Right forelimb (tissue), 1 donor: ENCODE data around the gene COL23A1.

Source experiments
- DNase-seq: peaks from one replicate; pipeline ENCODE4 v3.0.0-alpha.2; 2018

COL23A1 gene

DNA sequence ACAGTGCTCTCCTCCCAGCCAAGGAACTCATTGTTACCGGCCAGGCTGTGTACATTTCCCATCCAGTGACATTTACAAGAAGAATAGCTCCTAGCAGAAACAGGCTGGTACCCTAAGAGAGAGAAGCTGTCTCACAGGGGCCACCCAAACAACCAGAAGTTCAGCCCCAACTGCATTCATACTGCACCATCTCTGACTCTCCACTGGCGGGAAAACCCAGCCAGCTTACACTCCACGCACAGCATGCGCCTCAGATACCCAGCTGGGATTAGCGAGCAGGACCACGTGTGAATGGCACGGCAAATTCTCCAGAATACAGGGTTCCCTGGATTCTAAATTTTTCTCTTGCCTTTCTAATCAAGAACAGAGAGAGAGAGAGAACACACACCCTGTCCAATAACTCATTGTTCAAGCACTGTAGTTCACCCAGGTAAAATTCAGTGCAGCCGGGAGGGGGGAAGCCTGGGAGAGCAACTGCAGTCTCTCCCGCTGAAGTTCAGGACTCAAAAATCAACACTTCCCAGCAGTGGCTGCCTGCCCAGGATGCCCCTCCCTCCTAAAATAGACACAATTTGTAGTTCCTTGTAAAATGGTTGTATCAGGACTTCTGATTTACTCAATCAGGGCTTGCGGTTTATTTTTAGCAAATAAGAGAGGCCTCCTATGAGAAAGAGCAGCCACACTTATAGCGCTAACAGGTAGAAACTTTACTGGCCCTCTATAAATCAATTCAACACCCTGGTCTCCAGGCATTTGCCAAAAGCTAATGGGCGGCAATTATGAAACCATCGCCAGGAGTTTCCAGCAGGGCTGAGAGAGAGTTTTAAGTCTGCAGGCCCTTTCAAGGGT lies 2.2 kb downstream of the COL23A1 start:
- DNase-seq, result peak; percentile 58

GRCh38 chr5:178586396-178586795 lies 3.8 kb downstream of the COL23A1 start:
- DNase-seq, result no peak

- DNase-seq, result peak; percentile 75
Measured at GRCh38 chr5:178585421-178585820, 4.8 kb downstream of the COL23A1 start.

GRCh38 chr5:178583279-178583678 lies 6.9 kb downstream of the COL23A1 start:
- no peak for DNase-seq

DNA sequence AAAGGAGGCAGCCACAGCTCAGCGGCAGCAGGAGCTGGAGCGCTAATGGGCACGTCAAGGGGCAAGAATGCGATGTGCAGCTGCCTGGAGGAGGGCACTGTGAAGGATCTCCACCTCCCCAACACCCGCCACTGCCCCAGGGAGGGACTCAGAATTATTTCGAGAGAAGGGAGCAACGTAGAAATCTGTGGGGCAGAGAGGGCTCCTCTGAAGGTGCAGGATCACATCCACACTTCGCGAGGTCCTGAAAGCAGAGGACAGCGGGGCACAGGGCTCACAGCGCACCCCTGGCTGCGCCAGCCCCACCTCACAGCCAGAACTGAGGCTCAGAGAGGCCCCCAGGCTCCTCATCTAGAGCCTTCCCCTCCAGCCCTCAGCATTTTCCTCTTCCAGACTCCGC lies 7.9 kb downstream of the COL23A1 start:
- no peak for DNase-seq

DNA sequence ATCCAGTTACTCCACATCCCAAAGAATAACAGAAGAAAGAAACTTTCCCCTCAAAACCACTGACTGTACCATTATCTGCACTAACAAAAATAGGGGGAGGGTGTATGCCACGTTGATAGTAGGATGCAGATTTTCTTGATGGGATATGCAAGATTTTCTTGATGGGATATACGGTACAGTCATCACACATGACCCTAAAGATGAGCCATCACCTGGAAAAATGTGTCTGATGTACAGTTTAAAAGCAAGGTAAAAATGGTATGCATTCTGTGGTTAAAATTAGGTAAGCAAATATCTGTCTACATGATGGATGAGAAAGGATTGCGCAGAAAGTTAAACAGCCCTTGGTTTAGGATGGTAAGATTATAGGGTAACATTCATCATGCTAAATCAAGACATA lies 8.6 kb downstream of the COL23A1 start:
- no peak for DNase-seq

DNA sequence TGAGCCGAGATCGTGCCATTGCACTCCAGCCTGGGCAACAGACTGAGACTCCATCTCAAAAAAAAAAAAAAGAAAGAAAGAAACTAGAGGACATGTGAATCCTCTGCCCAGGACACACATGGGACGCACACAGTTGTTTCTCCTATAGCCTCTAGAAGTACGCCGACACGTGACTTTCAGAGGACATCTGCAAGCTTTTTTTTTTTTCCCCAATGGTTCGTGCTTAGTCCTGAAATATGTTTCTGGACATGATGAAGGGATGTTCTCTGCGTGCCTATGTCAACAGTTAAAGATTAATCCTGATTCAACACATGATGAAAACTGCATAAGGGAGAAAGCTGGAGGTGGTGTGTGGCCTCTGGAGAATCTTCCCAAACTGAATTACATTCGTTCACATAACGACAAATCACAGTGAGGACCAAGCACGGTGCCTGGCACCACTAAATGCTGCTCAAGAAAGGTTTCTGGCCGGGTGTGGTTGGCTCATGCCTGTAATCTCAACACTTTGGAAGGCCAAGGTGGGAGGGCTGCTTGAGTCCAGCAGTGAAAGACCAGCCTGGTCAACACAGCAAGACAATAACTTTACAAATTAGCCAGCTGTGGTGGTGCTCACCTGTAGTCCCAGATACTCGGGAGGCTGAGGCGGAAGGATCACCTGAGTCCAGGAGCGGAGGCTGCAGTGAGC lies 9.8 kb downstream of the COL23A1 start:
- no peak for DNase-seq

GRCh38 chr5:178577944-178578343 lies 12.2 kb downstream of the COL23A1 start:
- no peak for DNase-seq

GRCh38 chr5:178577376-178577839 lies 12.8 kb downstream of the COL23A1 start:
- DNase-seq, result peak; percentile 50

DNA sequence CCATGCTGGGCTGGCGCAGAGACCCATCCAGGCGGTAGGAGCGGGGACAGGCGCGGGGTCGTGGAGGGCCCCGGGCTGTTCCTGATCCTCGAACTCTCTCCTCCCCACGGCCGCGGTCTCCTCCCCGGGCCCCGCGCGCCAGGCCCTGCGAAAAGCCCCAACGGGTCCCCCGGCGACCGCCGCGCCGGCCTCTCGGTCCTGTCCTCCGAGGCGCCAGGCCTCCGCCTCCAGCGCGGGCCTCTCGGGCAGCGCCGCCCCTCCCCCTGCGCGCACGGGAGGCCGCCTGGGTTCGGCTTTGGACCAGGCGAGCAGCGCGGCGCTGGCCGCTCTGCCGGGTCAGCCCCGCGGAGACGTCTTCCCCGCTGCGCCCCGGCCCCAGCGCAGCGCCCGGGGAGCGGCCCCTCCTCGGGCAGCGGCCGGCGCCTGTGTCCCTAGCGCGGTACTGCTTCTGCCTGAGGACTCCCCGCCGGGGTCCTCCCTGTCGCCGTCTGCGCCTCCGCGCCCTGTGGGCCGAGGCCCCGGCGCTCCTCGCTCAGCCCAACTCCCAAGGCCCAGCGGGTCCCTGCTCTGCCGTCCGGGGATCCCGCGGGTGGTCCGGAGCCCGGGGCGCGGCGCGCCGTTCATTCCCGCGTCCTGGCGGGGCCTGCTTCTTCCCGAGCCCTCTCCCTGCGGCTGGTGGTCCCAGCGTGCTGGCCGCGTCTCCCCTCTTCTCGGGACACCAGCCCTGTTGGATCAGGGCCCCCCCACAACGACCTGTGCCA lies 13.4 kb downstream of the COL23A1 start:
- DNase-seq, result peak; percentile 66

- DNase-seq, result no peak
Measured at GRCh38 chr5:178573216-178573615, 17.0 kb downstream of the COL23A1 start.

- no peak for DNase-seq
Measured at GRCh38 chr5:178572617-178573016, 17.6 kb downstream of the COL23A1 start.

DNA sequence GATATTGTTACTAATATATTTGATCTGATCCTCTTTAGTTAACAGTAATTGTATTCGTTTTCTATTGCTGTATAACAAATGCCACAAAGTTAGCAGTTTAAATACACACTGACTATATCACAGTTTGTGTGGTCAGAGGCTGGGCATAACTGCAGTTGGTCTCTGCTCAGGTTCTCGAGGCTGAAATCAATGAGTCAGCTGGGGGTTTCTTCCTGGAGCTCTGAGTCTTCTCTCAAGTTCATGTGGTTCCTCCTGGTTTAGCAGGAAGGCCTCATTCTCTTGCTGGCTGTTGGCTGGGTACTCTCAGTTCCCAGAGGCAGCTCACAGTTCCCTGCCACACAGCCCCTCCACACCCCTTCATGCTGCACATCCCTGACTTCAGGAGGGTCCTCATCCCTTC lies 20.7 kb downstream of the COL23A1 start:
- no peak for DNase-seq

- DNase-seq, result no peak
Measured at GRCh38 chr5:178564811-178565550, 25.2 kb downstream of the COL23A1 start.

DNA sequence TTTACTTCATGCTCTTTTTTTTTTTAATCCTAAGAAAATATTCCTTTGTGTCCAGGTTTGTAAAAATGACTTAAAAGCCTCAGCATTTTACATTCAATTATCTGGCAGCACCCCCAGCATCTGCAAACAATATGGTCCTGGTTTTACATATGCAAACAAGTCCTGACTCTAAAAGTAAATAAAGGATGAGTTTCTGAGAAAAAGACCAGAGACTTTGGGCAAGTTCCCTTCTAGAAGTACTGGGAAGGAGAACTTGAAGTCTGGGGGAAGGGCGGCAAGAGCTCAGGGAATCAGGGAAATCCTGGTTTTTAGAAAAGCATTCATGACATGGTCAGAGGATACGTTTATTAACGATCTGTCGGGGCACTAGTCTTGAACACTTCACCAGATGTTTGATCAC lies 25.8 kb downstream of the COL23A1 start:
- no peak for DNase-seq

DNA sequence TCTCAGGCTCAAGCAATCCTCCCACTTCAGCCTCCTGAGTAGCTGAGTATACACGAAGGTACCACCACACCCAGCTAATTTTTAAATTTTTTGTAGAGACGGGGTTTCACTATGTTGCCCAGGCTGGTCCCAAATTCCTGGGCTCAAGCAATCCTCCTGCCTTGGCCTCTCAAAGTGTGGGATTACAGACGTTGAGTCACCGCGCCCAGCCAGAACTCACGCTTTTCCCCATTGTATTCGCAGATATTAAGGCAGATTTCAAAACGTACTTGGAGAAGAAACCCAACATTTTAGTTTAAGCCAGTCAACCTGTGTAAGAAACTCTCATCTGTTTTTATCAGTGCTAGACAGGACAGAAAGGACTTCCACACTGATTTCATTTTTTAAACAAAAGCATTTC lies 26.6 kb downstream of the COL23A1 start:
- no peak for DNase-seq

- DNase-seq, result no peak
Measured at GRCh38 chr5:178561746-178562264, 28.4 kb downstream of the COL23A1 start.

DNA sequence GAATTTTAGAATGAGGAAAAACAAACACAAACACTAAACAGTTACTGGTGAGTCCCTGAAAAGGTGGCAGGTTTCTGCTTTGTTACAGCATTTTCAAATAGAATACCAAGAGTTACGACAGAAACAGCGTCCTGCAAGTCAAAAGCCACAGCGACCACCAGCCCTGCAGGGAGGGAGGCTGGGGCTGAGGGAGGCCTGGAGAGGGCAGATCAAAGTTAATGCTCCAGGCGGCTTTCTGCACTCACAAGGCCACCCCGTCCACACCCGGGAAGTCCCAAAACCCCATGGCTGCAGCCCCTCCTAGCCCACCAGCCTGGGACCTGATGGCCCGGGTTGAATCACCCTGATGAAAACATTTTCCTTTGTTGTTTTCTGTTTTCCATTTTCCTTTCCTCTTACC lies 29.3 kb downstream of the COL23A1 start:
- DNase-seq, result no peak

DNA sequence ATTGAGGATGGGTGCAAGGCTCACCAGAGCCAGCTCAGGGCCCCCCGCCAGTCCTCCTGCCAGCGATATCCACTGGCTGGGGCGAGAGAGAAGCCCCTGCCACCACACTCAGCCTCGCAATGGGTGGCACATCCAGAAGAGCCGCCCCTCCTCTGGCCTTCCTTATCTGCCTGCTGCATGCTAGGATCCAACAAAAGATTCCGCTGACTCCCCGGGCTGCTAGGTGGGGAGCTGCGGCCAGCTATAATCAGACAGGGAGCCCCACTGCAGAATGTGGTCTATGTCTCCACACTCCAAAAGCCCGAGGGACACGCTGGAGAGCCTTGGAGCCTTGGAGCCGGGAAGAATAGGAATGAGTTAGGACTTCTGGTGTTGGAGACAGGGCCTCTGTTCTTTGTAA lies 32.8 kb downstream of the COL23A1 start:
- no peak for DNase-seq

- DNase-seq, result no peak
Measured at GRCh38 chr5:178555771-178556211, 34.4 kb downstream of the COL23A1 start.

- no peak for DNase-seq
Measured at GRCh38 chr5:178555005-178555404, 35.2 kb downstream of the COL23A1 start.

- no peak for DNase-seq
Measured at GRCh38 chr5:178554311-178554710, 35.9 kb downstream of the COL23A1 start.
